Adrenal gland (tissue), 12 donors: ENCODE results near the gene GTPBP1. TPM values are rescaled to one million over a fixed set of nuclear protein-coding genes. Genes with fewer than 3 reads are reported as not detected.

Experiments
- DNase-seq, 7 donors: peaks; one replicate each; pipeline ENCODE4 v3.0.0-alpha.2; 2019 to 2020
- H3K27ac ChIP-seq, 5 donors: fragments of 200-600 bp; sonication (generic) in 4 of 5; 1 replicate in 3 of 5; 2 replicates in 2 of 5; pipeline versions ENCODE4 v1.5.1 to v1.8.0; 2016 to 2020; ENCODE audit warnings: mild to moderate bottlenecking in 1 of 5
- H3K27me3 ChIP-seq: fragments of 200-600 bp; 2 replicates; pipeline ENCODE4 v1.8.0; 2021
- H3K36me3 ChIP-seq, 2 donors: fragments of 200-600 bp; replicated peaks in 1 of 2; 1 replicate in 1 of 2; 2 replicates in 1 of 2; pipeline versions ENCODE4 v1.5.1 to v1.8.0; 2018 to 2022
- H3K4me1 ChIP-seq, 2 donors: fragments of 200-600 bp; replicated peaks in 1 of 2; 1 replicate in 1 of 2; 2 replicates in 1 of 2; pipeline versions ENCODE4 v1.5.1 to v1.8.0; 2018 to 2021
- H3K4me3 ChIP-seq, 4 donors: fragments of 200-600 bp; sonication (generic) in 3 of 4; one replicate each; pipeline ENCODE4 v1.5.1; 2016 to 2018
- H3K9me3 ChIP-seq, 3 donors: fragments of 200-600 bp; sonication (generic) in 1 of 3; replicated peaks in 1 of 3; 1 replicate in 2 of 3; 2 replicates in 1 of 3; pipeline versions ENCODE4 v1.5.1 to v1.8.0; 2016 to 2021
- POLR2A ChIP-seq, 2 donors: fragments of 450-650 bp; IDR thresholded peaks; one replicate each; pipeline ENCODE4 v1.6.1; 2017; ENCODE audit warnings: antibody characterized with exemption in 2 of 2, mild to moderate bottlenecking in 2 of 2, moderate library complexity in 1 of 2
- WGBS, 4 donors: extraction: QIAGEN DNeasy Blood & Tissue Kit in 2 of 4; methylation state at CpG; one replicate each; pipeline versions ENCODE4 v1.1.5 to v1.1.7; 2013 to 2017; 5-methylcytosine and 5-hydroxymethylcytosine counted together
- intact Hi-C, 2 donors: fragments of 100-400 bp; cut with DNase I; formaldehyde crosslinking; loops; one replicate each; pipeline versions ENCODE4 v1.14.1 to v1.15.0; 2022 to 2023
- polyA plus RNA-seq, 3 donors: library from polyadenylated mRNA; stranded (reverse); fragments of 200-250 nt in 2 of 3; fragments of 350-450 nt in 1 of 3; fragmentation: Illumina TruSeq in 1 of 3; extraction: RNeasy Lipid Tissue Mini Kit (QIAGEN cat#74804) in 1 of 3; gene quantifications; one replicate each; pipeline ENCODE4 v1.2.3, GENCODE V29; 2013 to 2014
- total RNA-seq, 9 donors: library from RNA; depleted of rRNA in 4 of 9; stranded (reverse); fragments of >200 nt in 4 of 9; fragments of 120-200 nt in 1 of 9; fragmentation: NEBNext Ultra II Directional in 1 of 9; extraction: Animal tissue kit (Norgen Biotek cat#: 25700) in 1 of 9; gene quantifications; one replicate each; pipeline versions ENCODE4 v1.1.0 to v1.2.4, GENCODE V29; 2013 to 2023
- TF ChIP-seq, protein P1 (sequence below), 6 experiments: fragments of 450-650 bp in 4 of 6; fragments of 200-600 bp in 2 of 6; sonication (generic) in 1 of 6; IDR thresholded peaks; 1 replicate in 5 of 6; 2 replicates in 1 of 6; pipeline versions ENCODE4 v1.5.1 to v1.8.0; 2016 to 2021; ENCODE audit warnings: antibody characterized with exemption in 6 of 6, mild to moderate bottlenecking in 2 of 6, moderate library complexity in 1 of 6
- donor health status: healthy with polysubstance abuse.
- donor health status: Bipolar disorder and iron deficiency.
- donor health status: DM: yes; HTN: yes; CAD: no.
- donor health status: DM: no; HTN: no; CAD: no.
- donor health status: DM: no; HTN: no; CAD: no.
- donor health status: DM: yes; HTN: yes; CAD: no.

GTPBP1 gene
- total and polyA plus RNA-seq, 12 donors: 14.0 to 56.9 (median 37.0) TPM

DNA sequence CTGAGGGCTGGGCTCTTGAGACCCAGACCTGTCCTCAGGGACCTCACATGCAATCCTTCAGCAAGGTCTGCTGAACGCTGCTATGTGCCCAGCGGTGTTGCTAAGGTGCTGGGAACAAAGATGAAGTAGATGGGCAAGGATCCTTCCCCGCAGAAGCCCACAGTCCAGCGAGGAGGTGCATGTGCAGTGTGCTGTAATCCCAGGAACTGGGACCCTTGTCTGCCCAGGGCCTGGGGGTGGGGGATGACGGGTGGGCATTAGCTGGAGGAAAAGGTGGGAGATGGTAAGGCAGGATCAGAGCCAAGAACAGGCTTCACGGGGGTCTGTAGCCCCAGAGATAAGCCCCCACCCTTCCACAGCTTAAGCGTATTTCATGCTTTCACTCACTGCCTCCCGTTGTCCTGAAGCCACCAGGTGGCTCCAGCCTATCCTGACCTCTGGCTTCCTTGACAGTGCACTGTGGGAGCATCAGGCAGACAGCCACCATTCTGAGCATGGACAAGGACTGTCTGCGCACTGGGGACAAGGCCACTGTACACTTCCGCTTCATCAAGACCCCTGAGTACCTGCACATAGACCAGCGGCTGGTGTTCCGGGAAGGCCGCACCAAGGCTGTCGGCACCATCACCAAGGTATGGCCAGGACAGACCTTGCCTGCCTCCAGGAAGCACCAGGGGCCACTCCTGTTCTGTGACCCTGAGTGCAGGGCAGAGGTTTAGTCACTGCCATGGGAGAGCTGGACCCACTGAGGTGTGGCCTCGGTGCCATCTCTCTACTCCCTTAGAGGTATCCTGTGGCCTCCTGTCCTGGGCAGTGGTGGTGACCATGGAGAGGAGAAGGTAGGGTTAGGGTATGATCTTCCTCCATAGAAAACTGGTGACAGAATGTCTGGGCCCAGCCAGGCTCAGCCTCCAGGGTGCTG, 22.0 kb downstream of the GTPBP1 start:
- peak overlapping the region in 2 of 5 donors; percentile 45 to 48 for H3K27ac ChIP-seq
- H3K9me3 ChIP-seq: no peaks in the 10 kb centered on the region
- H3K27me3 ChIP-seq: no peaks in the 10 kb centered on the region
- no peak overlapping the region for H3K4me3 ChIP-seq
- intact Hi-C loops: no loop called here
- H3K4me1 ChIP-seq: peaks cover 0 to 15% of the 10 kb centered on the region in 2 donors
- peak in 1 of 7 donors; percentile 20 for DNase-seq
- TF ChIP-seq, protein P1, sequence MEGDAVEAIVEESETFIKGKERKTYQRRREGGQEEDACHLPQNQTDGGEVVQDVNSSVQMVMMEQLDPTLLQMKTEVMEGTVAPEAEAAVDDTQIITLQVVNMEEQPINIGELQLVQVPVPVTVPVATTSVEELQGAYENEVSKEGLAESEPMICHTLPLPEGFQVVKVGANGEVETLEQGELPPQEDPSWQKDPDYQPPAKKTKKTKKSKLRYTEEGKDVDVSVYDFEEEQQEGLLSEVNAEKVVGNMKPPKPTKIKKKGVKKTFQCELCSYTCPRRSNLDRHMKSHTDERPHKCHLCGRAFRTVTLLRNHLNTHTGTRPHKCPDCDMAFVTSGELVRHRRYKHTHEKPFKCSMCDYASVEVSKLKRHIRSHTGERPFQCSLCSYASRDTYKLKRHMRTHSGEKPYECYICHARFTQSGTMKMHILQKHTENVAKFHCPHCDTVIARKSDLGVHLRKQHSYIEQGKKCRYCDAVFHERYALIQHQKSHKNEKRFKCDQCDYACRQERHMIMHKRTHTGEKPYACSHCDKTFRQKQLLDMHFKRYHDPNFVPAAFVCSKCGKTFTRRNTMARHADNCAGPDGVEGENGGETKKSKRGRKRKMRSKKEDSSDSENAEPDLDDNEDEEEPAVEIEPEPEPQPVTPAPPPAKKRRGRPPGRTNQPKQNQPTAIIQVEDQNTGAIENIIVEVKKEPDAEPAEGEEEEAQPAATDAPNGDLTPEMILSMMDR (IDR thresholded peaks at IDR 0.05): no peak
- TF ChIP-seq POLR2A (IDR thresholded peaks at IDR 0.05): no peak
- peaks cover 0 to 94% of the 10 kb centered on the region in 2 donors for H3K36me3 ChIP-seq
- 87 to 95% (median 91%) methylated on average over 9 to 15 of the region's 15 CpGs for WGBS, 4 donors

DNA sequence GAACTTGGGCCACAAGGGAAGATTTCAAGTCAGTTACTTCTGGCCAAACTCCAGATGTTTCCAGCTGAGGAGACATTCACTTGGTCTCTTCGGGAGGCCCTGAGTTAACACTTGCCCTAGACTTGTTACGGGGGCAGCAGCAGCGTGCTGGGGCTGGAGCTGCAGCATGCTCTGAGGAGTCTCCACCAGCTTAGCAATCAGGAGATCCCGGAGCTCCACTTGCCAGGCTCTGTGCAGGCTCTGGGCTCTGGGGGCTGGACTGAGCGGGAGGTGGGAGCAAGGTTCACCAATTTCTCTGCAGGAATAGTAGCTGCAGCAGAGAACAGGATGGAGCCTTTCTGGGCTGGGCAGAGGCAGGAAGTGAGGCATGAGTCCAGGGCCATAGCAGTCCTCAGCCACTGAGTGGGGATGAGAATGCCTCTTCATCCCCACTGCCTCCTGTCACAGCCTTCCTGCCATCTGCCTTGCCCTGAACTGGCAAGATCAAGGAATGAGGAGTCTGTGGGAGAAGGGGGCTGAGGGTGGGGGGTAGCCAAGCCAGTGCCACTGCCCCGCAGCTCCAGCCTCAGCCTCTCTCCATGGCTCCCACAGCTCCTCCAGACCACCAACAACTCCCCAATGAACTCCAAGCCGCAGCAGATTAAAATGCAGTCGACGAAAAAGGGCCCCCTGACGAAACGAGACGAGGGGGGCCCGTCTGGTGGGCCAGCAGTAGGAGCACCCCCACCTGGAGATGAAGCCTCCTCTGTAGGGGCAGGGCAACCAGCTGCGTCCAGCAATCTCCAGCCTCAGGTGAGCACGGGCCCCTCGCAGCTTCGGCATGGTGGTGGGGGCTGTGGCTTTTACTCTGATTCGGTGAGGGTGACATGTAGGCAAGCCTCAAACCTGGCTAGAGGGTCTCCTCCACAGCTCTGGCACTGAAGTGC, 23.4 kb downstream of the GTPBP1 start:
- no peak for TF ChIP-seq POLR2A (IDR thresholded peaks at IDR 0.05)
- 78 to 87% (median 83%) methylated on average over 11 to 18 of the region's 18 CpGs for WGBS, 4 donors
- Histone ChIP-seq H3K27me3 (no peaks in the 10 kb centered on the region), H3K27ac (no peak overlapping the region), H3K4me3 (no peak overlapping the region), H3K36me3 (peaks cover 0 to 81% of the 10 kb centered on the region in 2 donors), H3K9me3 (no peaks in the 10 kb centered on the region), H3K4me1 (peaks cover 13 to 29% of the 10 kb centered on the region in 2 donors)
- DNase-seq: peak in 1 of 7 donors; percentile 18
- intact Hi-C loops: no loop called here

DNA sequence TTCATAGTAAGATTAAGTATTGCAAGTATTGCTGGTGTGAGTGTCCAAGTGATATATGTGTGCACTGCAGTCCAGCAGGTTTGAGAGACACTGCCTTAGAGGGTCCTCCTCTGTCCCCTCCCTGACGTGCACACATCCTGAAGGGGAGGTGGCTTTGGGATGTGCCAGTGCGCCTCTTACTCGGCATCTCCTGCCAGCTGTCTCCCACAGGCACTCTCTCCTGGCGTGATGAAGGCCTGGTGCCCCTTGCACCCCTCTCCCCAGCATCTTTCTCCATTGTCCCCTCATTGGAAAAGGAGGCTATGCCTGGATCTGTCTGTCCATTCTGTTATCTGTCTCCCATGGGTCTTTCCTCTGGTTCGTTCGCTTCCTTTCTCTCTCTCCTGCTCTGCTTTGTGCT, 24.2 kb downstream of the GTPBP1 start:
- no peak for TF ChIP-seq POLR2A (IDR thresholded peaks at IDR 0.05)
- TF ChIP-seq, protein P1 (IDR thresholded peaks at IDR 0.05): no peak

DNA sequence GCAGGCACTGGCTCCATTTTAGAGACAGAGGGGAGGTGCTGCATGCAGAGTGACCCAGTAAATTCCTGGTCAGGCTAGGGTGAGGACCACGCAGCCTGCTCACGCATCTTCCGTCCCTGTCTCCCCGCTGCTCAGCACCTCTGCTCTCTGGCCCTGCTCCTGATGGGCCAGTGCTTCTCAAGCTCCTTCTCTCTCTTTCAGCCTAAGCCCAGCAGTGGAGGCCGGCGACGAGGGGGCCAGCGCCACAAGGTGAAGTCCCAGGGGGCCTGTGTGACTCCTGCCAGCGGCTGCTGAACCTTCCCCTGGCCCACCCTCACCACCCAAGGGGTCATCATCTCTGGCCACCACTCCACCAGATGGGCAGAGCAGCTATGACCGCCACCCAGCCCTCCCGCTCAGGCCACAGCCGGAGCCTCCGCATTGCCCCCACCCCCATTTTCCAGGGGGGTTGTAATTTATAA, 24.7 kb downstream of the GTPBP1 start:
- intact Hi-C loops: no loop called here
- Histone ChIP-seq H3K4me3 (no peak overlapping the region), H3K4me1 (peaks cover 18 to 34% of the 10 kb centered on the region in 2 donors), H3K36me3 (peaks cover 0 to 72% of the 10 kb centered on the region in 2 donors), H3K27ac (no peak overlapping the region), H3K27me3 (no peaks in the 10 kb centered on the region), H3K9me3 (no peaks in the 10 kb centered on the region)
- TF ChIP-seq, protein P1 (IDR thresholded peaks at IDR 0.05): no peak
- no peak for TF ChIP-seq POLR2A (IDR thresholded peaks at IDR 0.05)
- WGBS, 4 donors: 78 to 93% (median 89%) methylated on average over 9 to 13 of the region's 13 CpGs
- DNase-seq: peak in 1 of 7 donors; percentile 12

More for the DNA sequence above, 24.2 kb downstream of the GTPBP1 start:
- DNase-seq: peak in 1 of 7 donors; percentile 12
- H3K36me3 ChIP-seq: peaks cover 0 to 73% of the 10 kb centered on the region in 2 donors
- H3K27me3 ChIP-seq: no peaks in the 10 kb centered on the region
- intact Hi-C loops: no loop called here
- no peaks in the 10 kb centered on the region for H3K9me3 ChIP-seq
- no peak overlapping the region for H3K27ac ChIP-seq
- H3K4me1 ChIP-seq: peaks cover 18 to 34% of the 10 kb centered on the region in 2 donors
- H3K4me3 ChIP-seq: no peak overlapping the region
- 94 to 96% (median 94%) methylated on average over 3 to 6 of the region's 6 CpGs for WGBS, 4 donors
